ENCODE measurements around the gene CEP295NL. TPM values are rescaled to one million over a fixed set of nuclear protein-coding genes. Genes with fewer than 3 reads are reported as not detected.

CEP295NL gene
- total RNA-seq, 1 experiment from 2014 or later = 0.66 TPM

- H4K91ac ChIP-seq (ENCODE audit: insufficient read length, low read depth, low read length) = no peak overlapping the region
- H2BK120ac ChIP-seq (ENCODE audit: low read depth, low read length, poor library complexity, severe bottlenecking) = no peak overlapping the region
- no peak overlapping the region for H3K18ac ChIP-seq (ENCODE audit: insufficient read length, low read depth, low read length)
- no peak overlapping the region for H3T11ph ChIP-seq (ENCODE audit: low read length)
- no peak overlapping the region for H3K23ac ChIP-seq (ENCODE audit: insufficient read length, low read depth, low read length)
- no peak overlapping the region for H2BK15ac ChIP-seq (ENCODE audit: low read depth, low read length)
- no peaks in the 10 kb centered on the region; the same call in 1 of the 2 replicates for H3K4me1 ChIP-seq (ENCODE audit: insufficient read depth, low read length)
- no peak overlapping the region for H3K4me2 ChIP-seq (ENCODE audit: insufficient read depth, insufficient read length, low read length)
- no peak overlapping the region for H2AK5ac ChIP-seq (ENCODE audit: insufficient read length, low read length)
- WGBS (ENCODE audit: extremely low coverage, insufficient read length, low lambda C conversion rate) = no CpG with 5 or more reads among the region's 1 CpG
- H2BK20ac ChIP-seq (ENCODE audit: low read depth, low read length, poor library complexity, severe bottlenecking) = no peak overlapping the region
- H3K27ac Mint-ChIP-seq = no peak overlapping the region
- no peak overlapping the region for H2BK12ac ChIP-seq (ENCODE audit: insufficient read length, low read depth, low read length)
- no peaks in the 10 kb centered on the region for H3K9me3 ChIP-seq (ENCODE audit: control insufficient read depth, low read depth, low read length)
- H3K23me2 ChIP-seq (ENCODE audit: insufficient read length, low read depth, low read length, poor library complexity, severe bottlenecking) = no peaks in the 10 kb centered on the region
- H2AFZ ChIP-seq (ENCODE audit: low read length) = no peak overlapping the region
- no peak overlapping the region for H3K14ac ChIP-seq (ENCODE audit: insufficient read depth, low read length)
- peaks cover 2 to 5% of the 10 kb centered on the region in 2 experiments; a peak in 1 of 4 replicates for H3K4me1 Mint-ChIP-seq
- no peaks in the 10 kb centered on the region for H3K79me1 ChIP-seq (ENCODE audit: insufficient read depth, low read depth, low read length, poor library complexity, severe bottlenecking)
- DNase-seq = no peak
- no peak overlapping the region for H4K5ac ChIP-seq (ENCODE audit: insufficient read length, low read depth, low read length)
- H3K9ac ChIP-seq (ENCODE audit: extremely low read depth, insufficient read length, low read length) = no peak overlapping the region
- H3K27me3 Mint-ChIP-seq (ENCODE audit: low read depth) = no peaks in the 10 kb centered on the region
- no peak for TF ChIP-seq CTCF (conservative IDR thresholded peaks at IDR 0.05)
- no peak overlapping the region for H3K27ac ChIP-seq (ENCODE audit: insufficient read length, low read depth, low read length)
- H3K4ac ChIP-seq (ENCODE audit: low read depth, low read length) = no peak overlapping the region
- H4K8ac ChIP-seq (replicated peaks; ENCODE audit: insufficient read length, low read depth, low read length) = no peak overlapping the region
- H3K9me3 Mint-ChIP-seq = no peaks in the 10 kb centered on the region
- H4K20me1 ChIP-seq (ENCODE audit: control insufficient read depth, insufficient read depth, insufficient read length) = no peaks in the 10 kb centered on the region
- no peaks in the 10 kb centered on the region for H3K27me3 ChIP-seq (ENCODE audit: insufficient read depth, low read length)
- H3K36me3 Mint-ChIP-seq (ENCODE audit: insufficient read depth in 1 of 3, low read depth in 3 of 3) = peaks cover 1 to 19% (median 8%) of the 10 kb centered on the region in 3 experiments; a peak in 5 of 7 replicates
- H3K56ac ChIP-seq (ENCODE audit: insufficient read length, low read depth, low read length) = no peak overlapping the region
- H2BK5ac ChIP-seq (ENCODE audit: insufficient read length, low read length) = no peak overlapping the region
- H3K79me2 ChIP-seq (ENCODE audit: insufficient read depth, low read length) = no peaks in the 10 kb centered on the region
- H3K4me3 Mint-ChIP-seq = peak overlapping the region in 1 of 2 experiments; percentile 7; a peak in 1 of 5 replicates
Measured at GRCh38 chr17:78864117-78864516, 38.9 kb downstream of the CEP295NL start.

Data from H9 (cell line).